Esophagus squamous epithelium (tissue), 4 donors: ENCODE results near the gene ENDOV.

ENCODE experiments used
- POLR2A ChIP-seq, 4 donors: fragments of 450-650 bp; IDR thresholded peaks; one replicate each; pipeline ENCODE4 v1.6.1; 2017; ENCODE audit warnings: antibody characterized with exemption in 4 of 4, mild to moderate bottlenecking in 4 of 4, moderate library complexity in 3 of 4
- TF ChIP-seq, protein P1 (sequence below), 6 experiments: fragments of 450-650 bp in 4 of 6; fragments of 200-600 bp in 2 of 6; sonication (generic) in 2 of 6; IDR thresholded peaks; one replicate each; pipeline ENCODE4 v1.5.1; 2016 to 2019; ENCODE audit warnings: antibody characterized with exemption in 6 of 6, mild to moderate bottlenecking in 4 of 6, moderate library complexity in 4 of 6

- no peak for TF ChIP-seq POLR2A (IDR thresholded peaks at IDR 0.05)
- TF ChIP-seq, protein P1, sequence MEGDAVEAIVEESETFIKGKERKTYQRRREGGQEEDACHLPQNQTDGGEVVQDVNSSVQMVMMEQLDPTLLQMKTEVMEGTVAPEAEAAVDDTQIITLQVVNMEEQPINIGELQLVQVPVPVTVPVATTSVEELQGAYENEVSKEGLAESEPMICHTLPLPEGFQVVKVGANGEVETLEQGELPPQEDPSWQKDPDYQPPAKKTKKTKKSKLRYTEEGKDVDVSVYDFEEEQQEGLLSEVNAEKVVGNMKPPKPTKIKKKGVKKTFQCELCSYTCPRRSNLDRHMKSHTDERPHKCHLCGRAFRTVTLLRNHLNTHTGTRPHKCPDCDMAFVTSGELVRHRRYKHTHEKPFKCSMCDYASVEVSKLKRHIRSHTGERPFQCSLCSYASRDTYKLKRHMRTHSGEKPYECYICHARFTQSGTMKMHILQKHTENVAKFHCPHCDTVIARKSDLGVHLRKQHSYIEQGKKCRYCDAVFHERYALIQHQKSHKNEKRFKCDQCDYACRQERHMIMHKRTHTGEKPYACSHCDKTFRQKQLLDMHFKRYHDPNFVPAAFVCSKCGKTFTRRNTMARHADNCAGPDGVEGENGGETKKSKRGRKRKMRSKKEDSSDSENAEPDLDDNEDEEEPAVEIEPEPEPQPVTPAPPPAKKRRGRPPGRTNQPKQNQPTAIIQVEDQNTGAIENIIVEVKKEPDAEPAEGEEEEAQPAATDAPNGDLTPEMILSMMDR (IDR thresholded peaks at IDR 0.05): no peak
These were observed 6.1 kb upstream of the ENDOV start for GRCh38 chr17:80408872-80409271.
